ENCODE data around the gene OLA1. TPM values are rescaled to one million over a fixed set of nuclear protein-coding genes. Genes with fewer than 3 reads are reported as not detected.

Gene OLA1
- total and polyA plus RNA-seq, 2 of the 4 experiments (the other 2 are of a cell fraction), result 54.7 to 71.2 TPM

GRCh38 chr2:174074831-174075230, 173.5 kb downstream of the OLA1 start:
- Histone ChIP-seq H3K9me1 (ENCODE audit: insufficient read depth, low read length) (peaks cover 3% of the 10 kb centered on the region), H3K9ac (ENCODE audit: low read depth, low read length) (no peak overlapping the region), H2AK5ac (ENCODE audit: low read depth, low read length) (no peak overlapping the region), H2BK15ac (ENCODE audit: low read depth, low read length) (no peak overlapping the region), H3K79me1 (ENCODE audit: low read depth in 1 of 2, low read length in 2 of 2) (no peaks in the 10 kb centered on the region; a peak in 1 of 4 replicates), H3K18ac (ENCODE audit: low read depth, low read length) (no peak overlapping the region), H2AK9ac (replicated peaks; ENCODE audit: low read depth, low read length, poor library complexity) (no peak overlapping the region), H3K27me3 (ENCODE audit: control insufficient read depth, insufficient read depth, low read length) (no peaks in the 10 kb centered on the region), H3K14ac (replicated peaks; ENCODE audit: low read depth, low read length) (no peak overlapping the region), H4K91ac (ENCODE audit: insufficient read depth, low read depth, low read length) (no peak overlapping the region), H3K4me3 (ENCODE audit: insufficient read depth, low read depth, low read length) (no peak overlapping the region), H3K4me2 (ENCODE audit: low read depth, low read length) (no peak overlapping the region), H3K9me3 (ENCODE audit: control insufficient read depth, insufficient read depth, low read length) (no peaks in the 10 kb centered on the region), H2BK5ac (ENCODE audit: low read depth, low read length, poor library complexity, severe bottlenecking) (no peak overlapping the region), H4K20me1 (ENCODE audit: insufficient read depth, low read length) (no peaks in the 10 kb centered on the region), H4K8ac (ENCODE audit: low read depth in 2 of 2, low read length in 2 of 2) (no peak overlapping the region), H2BK120ac (ENCODE audit: low read depth, low read length) (no peak overlapping the region), H2AFZ (replicated peaks; ENCODE audit: low read length, poor library complexity) (no peak overlapping the region), H3K4me1 (ENCODE audit: control insufficient read depth, insufficient read depth, low read length) (no peaks in the 10 kb centered on the region), H3K56ac (ENCODE audit: extremely low read depth, insufficient read depth, low read length) (no peak overlapping the region), H3K36me3 (ENCODE audit: control insufficient read depth, insufficient read depth, low read length) (peaks cover 7% of the 10 kb centered on the region), H3K23ac (ENCODE audit: low read depth, low read length) (no peak overlapping the region), H4K5ac (ENCODE audit: low read depth, low read length) (no peak overlapping the region), H2BK20ac (ENCODE audit: low read depth, low read length) (no peak overlapping the region), H3K27ac (ENCODE audit: insufficient read depth, low read length) (no peak overlapping the region), H3K4ac (ENCODE audit: low read depth, low read length) (no peak overlapping the region)
- DNase-seq (no peak), ATAC-seq (ENCODE audit: low read depth) (no peak)
- 80% methylated on average over 1 of the region's 4 CpGs; no CpG with 5 or more reads in 1 of the 2 experiments for WGBS, 2 experiments (ENCODE audit: extremely low coverage in 2 of 2, insufficient read length in 1 of 2)
- POLR2A ChIA-PET (ENCODE audit: unreplicated experiment), result no interaction called here
- TF ChIP-seq RFX5 (IDR thresholded peaks at IDR 0.05; ENCODE audit: low read depth, low read length), result no peak
- TF ChIP-seq, protein P1, sequence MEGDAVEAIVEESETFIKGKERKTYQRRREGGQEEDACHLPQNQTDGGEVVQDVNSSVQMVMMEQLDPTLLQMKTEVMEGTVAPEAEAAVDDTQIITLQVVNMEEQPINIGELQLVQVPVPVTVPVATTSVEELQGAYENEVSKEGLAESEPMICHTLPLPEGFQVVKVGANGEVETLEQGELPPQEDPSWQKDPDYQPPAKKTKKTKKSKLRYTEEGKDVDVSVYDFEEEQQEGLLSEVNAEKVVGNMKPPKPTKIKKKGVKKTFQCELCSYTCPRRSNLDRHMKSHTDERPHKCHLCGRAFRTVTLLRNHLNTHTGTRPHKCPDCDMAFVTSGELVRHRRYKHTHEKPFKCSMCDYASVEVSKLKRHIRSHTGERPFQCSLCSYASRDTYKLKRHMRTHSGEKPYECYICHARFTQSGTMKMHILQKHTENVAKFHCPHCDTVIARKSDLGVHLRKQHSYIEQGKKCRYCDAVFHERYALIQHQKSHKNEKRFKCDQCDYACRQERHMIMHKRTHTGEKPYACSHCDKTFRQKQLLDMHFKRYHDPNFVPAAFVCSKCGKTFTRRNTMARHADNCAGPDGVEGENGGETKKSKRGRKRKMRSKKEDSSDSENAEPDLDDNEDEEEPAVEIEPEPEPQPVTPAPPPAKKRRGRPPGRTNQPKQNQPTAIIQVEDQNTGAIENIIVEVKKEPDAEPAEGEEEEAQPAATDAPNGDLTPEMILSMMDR (conservative IDR thresholded peaks at IDR 0.05; ENCODE audit: low read depth, low read length), result no peak
- TF ChIP-seq ELK1 (IDR thresholded peaks at IDR 0.05; ENCODE audit: borderline replicate concordance, low read depth, low read length), result no peak
- TF ChIP-seq POLR2A (IDR thresholded peaks at IDR 0.05; ENCODE audit: low read depth, low read length), result no peak
- TF ChIP-seq MXI1 (IDR thresholded peaks at IDR 0.05; ENCODE audit: borderline replicate concordance, low read depth, low read length), result no peak
- TF ChIP-seq MAZ (IDR thresholded peaks at IDR 0.05; ENCODE audit: borderline replicate concordance, low read depth, low read length), result no peak
- TF ChIP-seq NFE2L2 (IDR thresholded peaks at IDR 0.05; ENCODE audit: low read depth, low read length), result no peak
- no peak for TF ChIP-seq BHLHE40 (IDR thresholded peaks at IDR 0.05; ENCODE audit: low read depth, low read length)
- TF ChIP-seq CHD1 (IDR thresholded peaks at IDR 0.05; ENCODE audit: low read depth, low read length), result no peak
- no peak for TF ChIP-seq SMC3 (IDR thresholded peaks at IDR 0.05; ENCODE audit: low read depth, low read length)
- TF ChIP-seq, protein P2, sequence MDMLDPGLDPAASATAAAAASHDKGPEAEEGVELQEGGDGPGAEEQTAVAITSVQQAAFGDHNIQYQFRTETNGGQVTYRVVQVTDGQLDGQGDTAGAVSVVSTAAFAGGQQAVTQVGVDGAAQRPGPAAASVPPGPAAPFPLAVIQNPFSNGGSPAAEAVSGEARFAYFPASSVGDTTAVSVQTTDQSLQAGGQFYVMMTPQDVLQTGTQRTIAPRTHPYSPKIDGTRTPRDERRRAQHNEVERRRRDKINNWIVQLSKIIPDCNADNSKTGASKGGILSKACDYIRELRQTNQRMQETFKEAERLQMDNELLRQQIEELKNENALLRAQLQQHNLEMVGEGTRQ (IDR thresholded peaks at IDR 0.05; ENCODE audit: low read depth, low read length), result no peak
- TF ChIP-seq RAD21 (IDR thresholded peaks at IDR 0.05; ENCODE audit: low read length), result no peak
- CTCF ChIA-PET, result no interaction called here
- in situ Hi-C loops (cut with MboI; ENCODE audit: low sequenced_read_pairs), result loop anchor here (25.0 kb wide), 1 partner anchor 663 kb away; no protein-coding TSS in a partner anchor
- intact Hi-C loops (cut with micrococcal nuclease), result no loop called here
- dilution Hi-C loops (cut with HindIII; ENCODE audit: low sequenced_read_pairs, unreplicated experiment), result no loop called here
- TSS peak; percentile 64 for BruUV-seq (replicated peaks)

Measured in IMR-90 (cell line).